ENCODE results near the gene MYO9B. TPM values are rescaled to one million over a fixed set of nuclear protein-coding genes. Genes with fewer than 3 reads are reported as not detected.

Gene MYO9B
- total and polyA plus RNA-seq, 2 of the 13 experiments (the other 11 are each of a cell fraction or from before 2014, with no cell fraction given): 18.0 to 18.3 TPM

- no peak for FAIRE-seq
- Histone ChIP-seq H3K9ac (ENCODE audit: insufficient read depth, low read depth, low read length) (no peak overlapping the region), H2AFZ (ENCODE audit: low read length) (no peak overlapping the region), H3K36me3 (replicated peaks in 1 of 2; ENCODE audit: control insufficient read depth in 1 of 2, insufficient read depth in 2 of 2, low read length in 2 of 2) (peaks cover 1 to 39% of the 10 kb centered on the region in 2 experiments; a peak in 2 of 5 replicates), H3K4me3 (replicated peaks in 1 of 3; ENCODE audit: insufficient read depth in 1 of 3, low read depth in 2 of 3, low read length in 3 of 3) (no peak overlapping the region), H3K79me2 (ENCODE audit: insufficient read depth, low read length) (no peaks in the 10 kb centered on the region), H3K9me3 (ENCODE audit: low read length) (no peaks in the 10 kb centered on the region), H3K4me2 (ENCODE audit: low read depth, low read length) (no peak overlapping the region), H3K27me3 (ENCODE audit: control insufficient read depth in 1 of 2, insufficient read depth in 2 of 2, low read length in 2 of 2) (no peaks in the 10 kb centered on the region; a peak in 1 of 5 replicates), H3K4me1 (ENCODE audit: insufficient read depth, low read length) (no peaks in the 10 kb centered on the region), H4K20me1 (ENCODE audit: insufficient read depth, low read length) (no peaks in the 10 kb centered on the region), H3K27ac (ENCODE audit: extremely low read length, insufficient read depth, low read length) (no peak overlapping the region)
- intact Hi-C loops (cut with micrococcal nuclease; ENCODE audit: unreplicated experiment): no loop called here
- ATAC-seq: no peak
- in situ Hi-C loops (cut with HindIII; ENCODE audit: extremely low pct_ligation_motif_present, low pct_unique_long_range_greater_than_20kb): no loop called here
- POLR2A ChIA-PET: no interaction called here
- 99% methylated on average over 10 of the region's 10 CpGs for WGBS (ENCODE audit: low lambda C conversion rate)
- no TSS peak for BruUV-seq (replicated peaks)
- TF ChIP-seq CHD2 (IDR thresholded peaks at IDR 0.05; ENCODE audit: low read depth, low read length): no peak
- TF ChIP-seq TARDBP (CRISPR knock-in tag; IDR thresholded peaks at IDR 0.05): no peak
- TF ChIP-seq MED8 (CRISPR knock-in tag; IDR thresholded peaks at IDR 0.05; ENCODE audit: insufficient replicate concordance): no peak
- TF ChIP-seq ATF6 (CRISPR knock-in tag; conservative IDR thresholded peaks at IDR 0.05): no peak
- no peak for TF ChIP-seq ZFP36L2 (CRISPR knock-in tag; IDR thresholded peaks at IDR 0.05)
- no peak for TF ChIP-seq CERS6 (CRISPR knock-in tag; IDR thresholded peaks at IDR 0.05)
- TF ChIP-seq, protein P1, sequence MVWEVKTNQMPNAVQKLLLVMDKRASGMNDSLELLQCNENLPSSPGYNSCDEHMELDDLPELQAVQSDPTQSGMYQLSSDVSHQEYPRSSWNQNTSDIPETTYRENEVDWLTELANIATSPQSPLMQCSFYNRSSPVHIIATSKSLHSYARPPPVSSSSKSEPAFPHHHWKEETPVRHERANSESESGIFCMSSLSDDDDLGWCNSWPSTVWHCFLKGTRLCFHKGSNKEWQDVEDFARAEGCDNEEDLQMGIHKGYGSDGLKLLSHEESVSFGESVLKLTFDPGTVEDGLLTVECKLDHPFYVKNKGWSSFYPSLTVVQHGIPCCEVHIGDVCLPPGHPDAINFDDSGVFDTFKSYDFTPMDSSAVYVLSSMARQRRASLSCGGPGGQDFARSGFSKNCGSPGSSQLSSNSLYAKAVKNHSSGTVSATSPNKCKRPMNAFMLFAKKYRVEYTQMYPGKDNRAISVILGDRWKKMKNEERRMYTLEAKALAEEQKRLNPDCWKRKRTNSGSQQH (CRISPR knock-in tag; IDR thresholded peaks at IDR 0.05; ENCODE audit: low read depth): no peak
- no peak for TF ChIP-seq ARID2 (CRISPR knock-in tag; IDR thresholded peaks at IDR 0.05; ENCODE audit: borderline replicate concordance)
- TF ChIP-seq, protein P2, sequence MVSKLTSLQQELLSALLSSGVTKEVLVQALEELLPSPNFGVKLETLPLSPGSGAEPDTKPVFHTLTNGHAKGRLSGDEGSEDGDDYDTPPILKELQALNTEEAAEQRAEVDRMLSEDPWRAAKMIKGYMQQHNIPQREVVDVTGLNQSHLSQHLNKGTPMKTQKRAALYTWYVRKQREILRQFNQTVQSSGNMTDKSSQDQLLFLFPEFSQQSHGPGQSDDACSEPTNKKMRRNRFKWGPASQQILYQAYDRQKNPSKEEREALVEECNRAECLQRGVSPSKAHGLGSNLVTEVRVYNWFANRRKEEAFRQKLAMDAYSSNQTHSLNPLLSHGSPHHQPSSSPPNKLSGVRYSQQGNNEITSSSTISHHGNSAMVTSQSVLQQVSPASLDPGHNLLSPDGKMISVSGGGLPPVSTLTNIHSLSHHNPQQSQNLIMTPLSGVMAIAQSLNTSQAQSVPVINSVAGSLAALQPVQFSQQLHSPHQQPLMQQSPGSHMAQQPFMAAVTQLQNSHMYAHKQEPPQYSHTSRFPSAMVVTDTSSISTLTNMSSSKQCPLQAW (CRISPR knock-in tag; IDR thresholded peaks at IDR 0.05): no peak
- no peak for TF ChIP-seq ZSCAN31 (CRISPR knock-in tag; IDR thresholded peaks at IDR 0.05; ENCODE audit: low read depth)
- no peak for TF ChIP-seq GRHL1 (CRISPR knock-in tag; conservative IDR thresholded peaks at IDR 0.05)
- no peak for TF ChIP-seq NFE2L2 (IDR thresholded peaks at IDR 0.05; ENCODE audit: low read length)
- CTCF ChIA-PET (ENCODE audit: low intra/inter-chr PET ratio, low total read pairs): no interaction called here
- DNase-seq (ENCODE audit: low spot score): no peak
Measured at GRCh38 chr19:17153996-17154395, 78.4 kb downstream of the MYO9B start.
